Vagina (tissue), 2 donors: ENCODE results near the gene HOXC10.

Experiments
- CTCF ChIP-seq, 3 experiments: fragments of 450-650 bp in 2 of 3; fragments of 200-600 bp in 1 of 3; sonication (generic) in 1 of 3; IDR thresholded peaks; one replicate each; pipeline ENCODE4 v1.5.1; 2017 to 2019; ENCODE audit warnings: antibody characterized with exemption in 3 of 3, mild to moderate bottlenecking in 2 of 3, moderate library complexity in 2 of 3
- POLR2A ChIP-seq, 2 donors: fragments of 450-650 bp; IDR thresholded peaks; one replicate each; pipeline ENCODE4 v1.6.1; 2017; ENCODE audit warnings: antibody characterized with exemption in 2 of 2, mild to moderate bottlenecking in 2 of 2, moderate library complexity in 2 of 2
- POLR2AphosphoS5 ChIP-seq, 2 donors: sonication (generic); formaldehyde crosslinking; IDR thresholded peaks; one replicate each; pipeline ENCODE4 v1.9.0; 2017; ENCODE audit warnings: antibody characterized with exemption in 2 of 2, mild to moderate bottlenecking in 2 of 2, low read depth in 1 of 2; ENCODE audit not compliant: insufficient read depth in 1 of 2

- TF ChIP-seq CTCF (IDR thresholded peaks at IDR 0.05) (no peak), POLR2A (IDR thresholded peaks at IDR 0.05) (no peak), POLR2AphosphoS5 (IDR thresholded peaks at IDR 0.05; ENCODE audit: insufficient read depth in 1 of 2, low read depth in 1 of 2) (no peak)
These were observed 12.2 kb upstream of the HOXC10 start, which contains the start of gene HOXC11 for GRCh38 chr12:53972722-53973235.
